ENCODE data around the gene TRABD2B. TPM values are rescaled to one million over a fixed set of nuclear protein-coding genes. Genes with fewer than 3 reads are reported as not detected.

Gene TRABD2B
- total and polyA plus RNA-seq, 2 experiments from 2014 or later = 1.00 to 2.3 TPM

- no peak overlapping the region for H3K27ac ChIP-seq
- no peak for TF ChIP-seq EZH2 (IDR thresholded peaks at IDR 0.05; ENCODE audit: borderline replicate concordance)
- no peak for TF ChIP-seq CTCF (IDR thresholded peaks at IDR 0.05; ENCODE audit: poor library complexity)
- TF ChIP-seq EZH2phosphoT487 (IDR thresholded peaks at IDR 0.05; ENCODE audit: low read depth, severe bottlenecking, unreplicated experiment) = no peak
- H3K27me3 ChIP-seq = peaks cover 94% of the 10 kb centered on the region
- no peak overlapping the region for H2AFZ ChIP-seq
- no peaks in the 10 kb centered on the region for H3K36me3 ChIP-seq (replicated peaks; ENCODE audit: insufficient read depth, low read depth)
- H3K4me3 ChIP-seq = no peak overlapping the region
- H4K20me1 ChIP-seq (ENCODE audit: insufficient read depth, poor library complexity, severe bottlenecking) = no peaks in the 10 kb centered on the region
- H3K9me3 ChIP-seq (ENCODE audit: low read depth) = no peaks in the 10 kb centered on the region
- no peak overlapping the region for H3K4me2 ChIP-seq
- 89% methylated on average over 4 of the region's 4 CpGs for WGBS (ENCODE audit: low lambda C conversion rate, missing lambda C conversion rate)
- DNase-seq (ENCODE audit: low spot score) = no peak
- peaks cover 15% of the 10 kb centered on the region for H3K4me1 ChIP-seq (ENCODE audit: insufficient read depth)
- no peaks in the 10 kb centered on the region for H3K9me2 ChIP-seq (replicated peaks; ENCODE audit: insufficient read depth)
- H3K79me2 ChIP-seq = no peaks in the 10 kb centered on the region
Observed at GRCh38 chr1:47713975-47714767, 283.0 kb downstream of the TRABD2B start.

GRCh38 chr1:47713333-47713953, 283.7 kb downstream of the TRABD2B start:
- 83% methylated on average over 9 of the region's 9 CpGs for WGBS (ENCODE audit: low lambda C conversion rate, missing lambda C conversion rate)
- no peak for TF ChIP-seq CTCF (IDR thresholded peaks at IDR 0.05; ENCODE audit: poor library complexity)
- no peak overlapping the region for H3K4me3 ChIP-seq
- H3K79me2 ChIP-seq = no peaks in the 10 kb centered on the region
- no peak overlapping the region for H3K4me2 ChIP-seq
- no peaks in the 10 kb centered on the region for H4K20me1 ChIP-seq (ENCODE audit: insufficient read depth, poor library complexity, severe bottlenecking)
- H3K36me3 ChIP-seq (replicated peaks; ENCODE audit: insufficient read depth, low read depth) = no peaks in the 10 kb centered on the region
- no peaks in the 10 kb centered on the region for H3K9me3 ChIP-seq (ENCODE audit: low read depth)
- DNase-seq (ENCODE audit: low spot score) = no peak
- no peak overlapping the region for H2AFZ ChIP-seq
- H3K27ac ChIP-seq = no peak overlapping the region
- peaks cover 22% of the 10 kb centered on the region for H3K4me1 ChIP-seq (ENCODE audit: insufficient read depth)
- H3K9me2 ChIP-seq (replicated peaks; ENCODE audit: insufficient read depth) = no peaks in the 10 kb centered on the region
- H3K27me3 ChIP-seq = peaks cover 98% of the 10 kb centered on the region

- Histone ChIP-seq H3K9me3 (ENCODE audit: low read depth) (no peaks in the 10 kb centered on the region), H3K27me3 (peaks cover 98% of the 10 kb centered on the region), H2AFZ (no peak overlapping the region), H3K9me2 (replicated peaks; ENCODE audit: insufficient read depth) (no peaks in the 10 kb centered on the region), H4K20me1 (ENCODE audit: insufficient read depth, poor library complexity, severe bottlenecking) (no peaks in the 10 kb centered on the region), H3K27ac (no peak overlapping the region), H3K4me2 (no peak overlapping the region), H3K79me2 (no peaks in the 10 kb centered on the region), H3K4me1 (ENCODE audit: insufficient read depth) (peaks cover 23% of the 10 kb centered on the region), H3K4me3 (no peak overlapping the region), H3K36me3 (replicated peaks; ENCODE audit: insufficient read depth, low read depth) (no peaks in the 10 kb centered on the region)
- no peak for DNase-seq (ENCODE audit: low spot score)
- TF ChIP-seq EZH2 (IDR thresholded peaks at IDR 0.05; ENCODE audit: borderline replicate concordance) (no peak), EZH2phosphoT487 (IDR thresholded peaks at IDR 0.05; ENCODE audit: low read depth, severe bottlenecking, unreplicated experiment) (no peak), CTCF (IDR thresholded peaks at IDR 0.05; ENCODE audit: poor library complexity) (no peak)
- WGBS (ENCODE audit: low lambda C conversion rate, missing lambda C conversion rate) = 81% methylated on average over 16 of the region's 16 CpGs
Observed at GRCh38 chr1:47712596-47713299, 284.4 kb downstream of the TRABD2B start.

Data from hepatocyte (in vitro differentiated cells).